ENCODE data around the gene MLPH.

The MLPH gene

DNA sequence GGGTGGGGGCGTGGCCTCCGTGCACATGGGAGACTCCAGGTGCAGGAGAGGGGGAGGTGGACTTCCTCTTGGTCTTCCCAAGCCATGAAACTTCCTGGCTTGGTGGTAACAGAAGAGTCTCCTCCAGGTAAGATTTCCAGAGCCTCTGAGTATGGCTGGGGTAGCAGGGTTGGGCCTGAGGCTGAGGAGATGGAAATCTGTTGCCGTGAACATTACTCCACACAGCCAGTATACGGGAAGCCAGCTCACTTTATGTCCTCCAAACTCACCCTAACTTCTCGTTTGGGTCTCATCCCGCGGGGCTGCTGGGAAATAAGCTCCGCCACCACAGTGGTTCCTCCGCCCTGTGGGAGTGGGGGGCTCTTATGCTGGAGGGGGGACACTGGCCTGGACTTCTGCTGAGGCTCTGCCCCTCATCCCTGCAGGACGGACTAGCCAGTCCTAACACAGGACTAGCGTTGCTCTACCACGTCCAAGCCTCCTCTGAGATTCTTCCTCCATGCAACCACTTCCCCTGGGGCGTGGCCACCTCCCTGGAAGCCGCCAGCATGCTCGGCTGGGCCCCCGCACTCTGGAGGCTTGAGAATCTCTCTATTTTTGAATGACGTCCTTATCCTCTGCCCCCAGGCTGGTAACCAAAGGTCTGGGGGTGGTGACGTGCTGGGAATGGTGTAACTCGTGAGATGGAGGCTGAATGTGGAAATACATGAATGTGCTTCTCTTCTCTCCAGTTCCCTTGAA is 104.3 kb downstream of the MLPH start:
- peak; percentile 53 for DNase-seq

DNA sequence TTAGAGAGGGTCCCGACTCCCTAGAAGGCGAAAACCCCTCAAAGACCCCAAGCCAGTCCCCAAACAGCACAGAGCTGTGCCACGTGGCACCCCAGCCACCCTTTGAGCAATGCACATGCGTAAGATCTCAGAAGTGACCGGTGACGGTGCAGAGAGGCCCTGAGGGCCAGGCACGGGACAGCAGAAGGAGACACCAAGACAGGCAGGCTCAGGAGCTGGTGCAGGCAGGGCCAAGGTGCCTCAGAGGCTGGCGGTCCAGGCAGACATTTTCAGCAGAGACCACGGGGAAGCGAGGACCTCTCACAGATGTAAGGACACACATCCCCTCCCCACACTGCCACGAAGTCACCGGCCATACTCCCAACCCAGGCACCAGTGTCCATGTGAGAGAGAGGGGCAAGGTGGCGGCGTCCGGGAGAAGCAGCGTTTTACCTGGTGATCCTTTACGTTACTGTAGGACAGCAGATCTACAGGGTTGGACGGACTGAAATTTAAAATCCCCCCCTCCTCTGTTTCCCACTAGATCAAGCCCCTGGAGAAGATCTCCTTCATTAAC is 105.5 kb downstream of the MLPH start:
- DNase-seq, result no peak

- DNase-seq, result no peak
These were observed 106.0 kb downstream of the MLPH start for GRCh38 chr2:237593036-237593435.

DNA sequence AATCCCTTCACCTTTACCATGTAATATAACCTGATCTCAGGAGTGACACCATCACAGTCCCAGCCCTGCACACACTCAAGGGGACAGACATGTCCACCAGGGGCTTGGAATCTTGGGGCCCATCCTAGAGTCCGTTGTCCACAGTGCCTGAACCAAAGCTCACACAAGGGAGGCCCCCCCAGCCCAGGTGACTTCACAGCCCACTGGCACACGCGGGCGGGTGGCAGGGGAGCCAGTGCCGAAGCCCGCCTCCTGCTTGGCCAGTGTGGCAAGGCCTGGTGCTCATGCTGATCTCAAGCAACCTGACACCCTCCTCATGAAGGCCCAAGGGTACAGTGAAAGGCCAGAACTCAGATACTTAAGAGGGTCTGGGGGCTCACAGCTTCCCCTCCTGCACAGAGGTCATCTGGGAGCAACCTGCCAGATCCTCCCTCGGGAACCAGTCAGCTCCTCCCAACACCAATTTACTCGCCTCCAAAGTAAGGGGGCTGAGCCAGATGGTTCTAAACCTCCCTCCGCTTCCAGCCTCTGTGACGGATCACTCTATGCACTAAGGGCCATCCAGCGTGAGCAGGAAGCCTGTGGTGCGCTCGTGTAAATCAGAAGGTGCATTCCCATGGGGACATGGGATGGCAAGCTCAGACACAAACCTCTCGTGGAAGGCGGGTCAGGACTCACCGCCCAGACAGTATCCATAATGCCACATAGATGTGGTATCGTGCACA is 106.7 kb downstream of the MLPH start:
- no peak for DNase-seq

- no peak for DNase-seq
These were observed 107.4 kb downstream of the MLPH start for GRCh38 chr2:237594514-237594871.

- peak; percentile 14 for DNase-seq
These were observed 108.9 kb downstream of the MLPH start for GRCh38 chr2:237595829-237596519.

GRCh38 chr2:237596520-237597195 is 109.6 kb downstream of the MLPH start:
- no peak for DNase-seq

- DNase-seq, result no peak
These were observed 110.4 kb downstream of the MLPH start for GRCh38 chr2:237597196-237598145.

- DNase-seq, result no peak
These were observed 111.6 kb downstream of the MLPH start for GRCh38 chr2:237598468-237599208.

DNA sequence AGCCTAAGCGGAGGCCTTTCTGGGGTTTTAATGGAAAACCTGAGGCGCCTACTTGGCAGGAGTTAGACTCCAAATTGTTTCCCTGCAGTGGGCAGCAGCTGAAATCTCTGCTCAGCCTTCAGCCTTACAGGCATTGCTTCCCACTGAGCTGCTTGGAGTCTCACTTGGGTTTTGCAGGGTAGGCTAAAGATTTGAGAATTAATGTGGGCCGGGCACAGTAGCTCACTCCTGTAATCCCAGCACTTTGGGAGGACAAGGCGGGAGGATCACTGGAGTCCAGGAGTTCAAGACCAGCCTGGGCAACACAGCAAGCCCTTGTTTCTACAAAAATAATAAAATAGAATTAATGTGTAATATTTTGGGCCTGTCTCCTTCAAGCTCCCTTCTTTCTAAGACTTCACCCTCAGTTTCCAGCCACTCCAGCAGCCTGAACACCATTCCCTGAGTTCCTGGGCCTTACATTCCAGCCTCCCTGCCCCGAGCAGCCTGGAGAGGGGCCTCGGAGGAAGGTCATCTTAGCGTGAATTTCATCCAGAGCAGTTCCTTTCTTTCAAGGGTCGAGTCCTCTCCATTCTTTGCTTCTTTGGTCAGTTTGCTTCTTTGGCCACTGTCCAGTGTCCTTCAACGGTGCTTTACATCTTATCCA is 112.5 kb downstream of the MLPH start:
- DNase-seq, result no peak

DNA sequence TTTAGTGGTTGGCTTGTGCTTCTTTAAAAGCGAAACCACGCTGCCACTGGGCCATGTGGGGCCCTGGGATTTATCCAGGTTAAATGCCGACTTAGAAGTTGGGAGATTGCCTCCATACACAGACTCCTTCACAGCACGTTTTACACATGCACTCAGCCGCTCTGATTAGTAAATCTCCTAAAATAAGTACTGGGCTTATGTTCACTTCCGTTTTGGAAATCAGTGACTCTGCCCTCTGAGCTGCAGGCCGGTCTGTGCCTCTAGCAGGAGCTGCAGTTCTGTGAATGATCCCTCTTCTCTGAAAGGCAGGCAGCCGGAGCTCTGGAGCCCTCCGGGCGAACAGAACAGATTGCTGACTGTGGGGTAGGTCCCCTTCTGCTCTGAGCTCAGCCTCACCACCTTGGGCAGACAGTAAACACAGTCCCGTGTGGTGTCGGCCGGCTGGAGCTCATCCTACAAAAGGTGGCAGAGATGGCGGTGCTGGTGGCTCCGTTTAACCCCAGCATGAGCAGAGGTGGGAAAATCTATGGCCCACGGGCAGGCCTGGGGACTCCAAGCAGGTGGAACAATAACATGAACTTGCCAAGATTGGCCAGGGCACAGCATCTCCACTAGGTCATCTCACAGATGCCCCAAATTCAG is 113.3 kb downstream of the MLPH start:
- DNase-seq, result no peak

DNA sequence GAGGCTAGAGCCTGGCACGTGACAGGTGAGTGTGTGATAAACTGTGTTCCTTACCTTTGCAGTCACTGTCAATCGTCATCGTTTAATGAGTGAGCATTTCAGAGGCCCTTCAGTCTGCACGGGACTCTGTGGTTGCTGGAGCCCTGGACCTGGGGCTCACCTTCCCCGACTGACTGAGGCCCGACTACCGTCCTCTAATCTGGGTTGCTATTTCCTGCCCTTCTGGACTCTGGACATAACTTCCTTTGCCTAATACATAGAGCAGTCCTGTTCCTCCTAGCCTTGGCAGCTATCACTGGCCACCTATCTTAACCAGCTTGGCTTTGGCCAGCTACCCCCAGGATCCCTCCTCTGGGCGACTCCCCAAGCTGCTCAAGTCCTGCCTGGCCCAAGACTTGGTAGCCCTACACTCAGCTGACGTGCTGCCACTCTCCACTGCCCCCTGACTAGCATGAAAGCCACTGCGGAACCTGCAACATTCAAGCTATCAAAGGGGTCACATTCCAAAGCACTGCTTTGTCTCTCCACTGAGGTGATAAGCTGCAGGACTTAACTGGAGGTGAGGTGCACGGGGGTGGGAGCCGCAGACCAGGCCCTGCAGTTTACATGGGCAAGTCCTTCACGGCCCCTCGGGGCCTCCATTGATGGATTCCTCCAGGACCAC is 114.5 kb downstream of the MLPH start:
- no peak for DNase-seq

GRCh38 chr2:237602409-237602808 is 115.4 kb downstream of the MLPH start:
- no peak for DNase-seq

- no peak for DNase-seq
These were observed 116.1 kb downstream of the MLPH start for GRCh38 chr2:237603049-237603717.

DNA sequence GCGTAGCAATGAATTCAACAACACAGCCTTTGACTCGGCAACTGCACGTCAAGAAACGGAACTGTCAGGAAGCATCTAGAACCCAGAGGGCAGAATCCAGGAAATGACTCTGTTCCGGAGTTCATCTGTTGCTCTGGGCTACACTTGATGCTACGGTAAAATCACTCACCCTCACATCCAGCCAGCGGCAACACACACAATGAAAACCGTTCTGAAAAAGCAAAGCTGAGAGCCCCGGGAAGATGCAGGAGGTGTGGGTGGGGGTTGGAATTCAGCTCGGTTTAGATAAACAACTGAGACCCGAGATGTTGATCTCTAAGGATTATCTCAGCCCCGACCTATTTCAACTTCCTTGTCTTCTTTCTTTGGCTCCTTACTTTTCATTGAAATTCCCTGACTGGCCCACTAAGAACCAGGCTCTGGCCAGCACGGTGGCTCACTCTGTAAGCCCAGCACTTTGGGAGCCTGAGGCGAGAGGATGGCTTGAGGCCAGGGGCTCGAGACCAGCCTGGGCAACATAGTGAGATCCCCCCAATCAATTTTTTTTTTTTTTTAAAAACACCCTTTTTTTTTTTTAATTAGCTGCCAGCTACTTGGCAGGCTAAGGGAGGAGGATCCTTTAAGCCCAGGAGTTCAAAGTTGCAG is 116.8 kb downstream of the MLPH start:
- DNase-seq, result peak; percentile 81

DNA sequence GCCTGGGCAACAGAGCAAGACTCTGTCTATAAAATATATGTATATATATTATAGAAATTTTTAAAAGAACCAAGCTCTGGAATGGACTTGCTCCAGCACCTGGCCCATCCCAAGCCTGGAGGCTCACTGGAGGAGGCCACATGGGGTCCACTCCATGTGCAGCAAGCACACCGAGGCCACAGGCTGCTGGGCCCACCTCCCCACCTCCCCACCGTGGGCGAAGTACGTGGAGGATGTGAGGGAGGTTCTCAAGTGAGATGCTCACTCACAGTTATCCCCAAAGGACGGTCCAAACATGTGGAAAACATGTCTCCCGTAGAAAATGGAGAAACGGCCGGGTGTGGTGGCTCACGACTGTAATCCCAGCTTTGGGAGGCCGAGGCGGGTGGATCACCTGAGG is 117.3 kb downstream of the MLPH start:
- DNase-seq, result no peak
